K562 (cell line): ENCODE measurements around the gene KDM2A. TPM values are rescaled to one million over a fixed set of nuclear protein-coding genes. Genes with fewer than 3 reads are reported as not detected.
A peak's percentile ranks its signal among the peaks of the same experiment; 100 is the strongest.

Experiments used
- CBX3 ChIP-seq, 2 experiments: IDR thresholded peaks; 1 replicate in 1 of 2; 2 replicates in 1 of 2; pipeline ENCODE4 v1.6.1; 2012; ENCODE audit warnings: inconsistent platforms in 2 of 2, low read length in 2 of 2, borderline replicate concordance in 1 of 2, control low read depth in 1 of 2
- ELF2 ChIP-seq: fragments of 250-450 bp; sonication (Bioruptor Pico); IDR thresholded peaks from 2 replicates; pipeline ENCODE4 v1.5.0; 2021; ENCODE audit warnings: mild to moderate bottlenecking
- EP400 ChIP-seq: fragments of 450-650 bp; IDR thresholded peaks from 2 replicates; pipeline ENCODE4 v1.6.1; 2017; ENCODE audit warnings: antibody characterized with exemption, mild to moderate bottlenecking, moderate library complexity
- GATAD2A ChIP-seq: fragments of 450-650 bp; IDR thresholded peaks from 2 replicates; pipeline ENCODE4 v1.6.1; 2017
- HDAC1 ChIP-seq, 2 experiments: fragments of 450-650 bp; IDR thresholded peaks; 2 replicates each; pipeline ENCODE4 v1.6.1; 2016 to 2017; ENCODE audit warnings: inconsistent platforms in 1 of 2, mild to moderate bottlenecking in 1 of 2, moderate library complexity in 1 of 2
- JUN ChIP-seq, 2 experiments: sonication (generic) in 1 of 2; formaldehyde crosslinking in 1 of 2; IDR thresholded peaks; 2 replicates each; pipeline versions ENCODE4 v1.6.1 to v1.8.0; 2012 to 2022; ENCODE audit warnings: borderline replicate concordance in 2 of 2, mild to moderate bottlenecking in 2 of 2, improper control_type of control experiment in 1 of 2, low read depth in 1 of 2, low read length in 1 of 2, missing genetic modification reagents in 1 of 2
- KLF1 ChIP-seq: fragments of 450-650 bp; IDR thresholded peaks from 2 replicates; pipeline ENCODE4 v1.6.1; 2016; ENCODE audit warnings: missing genetic modification characterization, missing compliant biosample characterization
- MAFK ChIP-seq: IDR thresholded peaks from 2 replicates; pipeline ENCODE4 v1.6.1; 2011; ENCODE audit warnings: low read length, improper control_type of control experiment
- PHF20 ChIP-seq: fragments of 450-650 bp; IDR thresholded peaks from 2 replicates; pipeline ENCODE4 v1.6.1; 2018; ENCODE audit not compliant: partially characterized antibody
- RCOR1 ChIP-seq, 2 experiments: IDR thresholded peaks; 2 replicates each; pipeline ENCODE4 v1.6.1; 2012; ENCODE audit warnings: low read depth in 2 of 2, low read length in 2 of 2, borderline replicate concordance in 1 of 2, improper control_type of control experiment in 1 of 2
- SMAD1 ChIP-seq: fragments of 150-350 bp; IDR thresholded peaks from 2 replicates; pipeline ENCODE4 v1.6.1; 2014; ENCODE audit warnings: low read length, low read depth; ENCODE audit not compliant: partially characterized antibody
- SOX6 ChIP-seq: fragments of 450-650 bp; IDR thresholded peaks from 2 replicates; pipeline ENCODE4 v1.6.1; 2014; ENCODE audit warnings: mild to moderate bottlenecking
- TBP ChIP-seq: optimal IDR thresholded peaks from 2 replicates; pipeline ENCODE3; 2011; ENCODE audit warnings: low read depth, low read length, improper control_type of control experiment
- ZFX ChIP-seq: sonication (generic); formaldehyde crosslinking; IDR thresholded peaks from 2 replicates; pipeline ENCODE4 v1.8.0; 2022; ENCODE audit warnings: mild to moderate bottlenecking, missing genetic modification reagents, moderate library complexity
- polyA plus RNA-seq, 8 experiments: library from polyadenylated mRNA; depleted of rRNA in 4 of 8; stranded (reverse) in 5 of 8; unstranded in 3 of 8; fragments of >200 nt; fragmentation: Nextera tagmentation in 2 of 8; fragmentation: Illumina TruSeq in 1 of 8; extraction: Ambion mirVana in 2 of 8; extraction: Trizol in 1 of 8; gene quantifications; 2 replicates each; pipeline versions ENCODE4 v1.2.1 to v1.2.3, GENCODE V29; 2011 to 2014; ENCODE audit warnings: inconsistent platforms in 1 of 8, missing spikeins in 1 of 8
- total RNA-seq, 7 experiments: library from RNA; depleted of rRNA in 6 of 7; stranded (reverse); fragments of >200 nt in 6 of 7; fragmentation: Illumina TruSeq in 2 of 7; extraction: Trizol in 2 of 7; gene quantifications; 2 replicates each; pipeline versions ENCODE4 v1.2.1 to v1.2.3, GENCODE V29; 2011 to 2021; ENCODE audit warnings: low replicate concordance in 1 of 7
- TF ChIP-seq, protein P1 (sequence below): sonication (generic); IDR thresholded peaks from 2 replicates; pipeline ENCODE4 v1.6.1; 2016
- TF ChIP-seq, protein P2 (sequence below), 3 experiments: fragments of 200-800 bp in 1 of 3; fragments of 250-450 bp in 1 of 3; fragments of 450-650 bp in 1 of 3; sonication (Bioruptor Pico) in 1 of 3; sonication (Bioruptor generic) in 1 of 3; formaldehyde crosslinking in 1 of 3; IDR thresholded peaks; 2 replicates each; pipeline versions ENCODE4 v1.6.1 to v1.8.0; 2016 to 2022; ENCODE audit warnings: mild to moderate bottlenecking in 2 of 3, missing genetic modification characterization in 2 of 3, missing compliant biosample characterization in 1 of 3, moderate library complexity in 1 of 3
- TF ChIP-seq, protein P3 (sequence below), 2 experiments: fragments of 450-650 bp; IDR thresholded peaks; 2 replicates each; pipeline ENCODE4 v1.6.1; 2018; ENCODE audit warnings: mild to moderate bottlenecking in 2 of 2, low read depth in 1 of 2; ENCODE audit not compliant: partially characterized antibody in 2 of 2

Gene KDM2A
- total and polyA plus RNA-seq, 9 of the 15 experiments (the other 6 are each of a cell fraction or from before 2014, with no cell fraction given) = 5.0 to 39.3 (median 21.3) TPM

DNA sequence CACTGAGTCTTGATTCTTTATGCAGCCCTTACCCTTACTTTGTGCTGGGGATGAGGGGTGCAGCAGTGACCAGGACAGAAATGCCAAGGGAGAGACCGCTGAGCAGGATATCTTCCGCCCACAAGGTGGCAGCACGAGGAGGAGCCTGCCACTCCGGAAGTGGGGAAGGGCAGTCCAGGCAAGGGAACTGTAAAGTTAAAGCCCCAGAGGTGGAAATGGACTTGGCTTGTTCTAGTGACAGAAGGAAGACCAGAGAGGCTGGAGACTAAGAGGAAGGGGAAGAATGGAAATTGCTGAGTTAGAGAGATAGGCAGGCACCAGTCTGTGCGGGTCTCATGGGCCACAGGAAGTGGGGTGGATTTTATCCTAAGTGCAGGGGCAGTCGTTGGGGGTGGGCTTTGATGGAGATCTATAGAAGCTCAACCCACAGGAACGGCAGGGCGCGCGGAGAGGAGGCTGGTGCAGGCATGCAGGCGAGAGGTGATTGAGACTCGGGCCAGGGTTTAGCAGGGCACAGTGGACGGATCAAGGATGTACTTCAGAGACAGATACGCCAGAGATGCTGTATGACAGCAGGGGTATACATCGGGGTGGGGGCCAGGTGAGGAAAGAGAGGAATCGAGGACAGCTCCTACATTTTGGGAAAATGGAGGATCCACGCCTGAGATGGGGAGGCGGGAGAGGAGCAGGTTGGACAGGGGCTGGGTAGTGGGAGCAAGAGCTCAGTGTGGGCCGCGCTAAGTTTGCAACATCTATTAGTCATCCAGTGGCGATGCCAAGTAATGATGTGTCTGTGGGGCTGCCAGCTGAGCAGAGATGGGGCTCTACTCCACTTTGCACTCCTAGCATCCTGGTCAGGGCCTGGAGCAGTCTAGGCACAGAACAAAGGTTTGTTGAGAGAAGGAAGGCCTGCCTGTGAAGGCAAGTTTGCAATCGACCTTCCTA lies 143.9 kb downstream of the KDM2A start (continued):
- TF ChIP-seq HDAC1 (IDR thresholded peaks at IDR 0.05) (peak in 1 of 2 experiments; percentile 63; a peak in 2 of 4 replicates), RCOR1 (IDR thresholded peaks at IDR 0.05; ENCODE audit: borderline replicate concordance in 1 of 2, low read depth in 2 of 2, low read length in 2 of 2) (peak in 1 of 2 experiments; percentile 57; a peak in 2 of 4 replicates), ZFX (0 out of 2 replicates have a peak, but pooled peaks have one; percentile 9), ELF2 (peak; percentile 91), JUN (IDR thresholded peaks at IDR 0.05; ENCODE audit: borderline replicate concordance, low read depth, low read length) (peak; percentile 3; the same call in 1 of the 2 replicates), JUN (CRISPR knock-in tag; IDR thresholded peaks at IDR 0.05; ENCODE audit: borderline replicate concordance) (no peak), GATAD2A (0 out of 2 replicates have a peak, but pooled peaks have one; percentile 12), PHF20 (peak; percentile 93), SOX6 (peak; percentile 31; the same call in 1 of the 2 replicates), KLF1 (tag) (peak; percentile 68; the same call in 1 of the 2 replicates), CBX3 (IDR thresholded peaks at IDR 0.05; ENCODE audit: borderline replicate concordance in 1 of 2, low read length in 2 of 2) (peak in 1 of 2 experiments; percentile 57; a peak in 1 of 3 replicates), EP400 (peak; percentile 59; the same call in 1 of the 2 replicates), SMAD1 (peak; percentile 8), MAFK (peak; percentile 8; the same call in 1 of the 2 replicates), TBP (peak; percentile 34)
- TF ChIP-seq, protein P1, sequence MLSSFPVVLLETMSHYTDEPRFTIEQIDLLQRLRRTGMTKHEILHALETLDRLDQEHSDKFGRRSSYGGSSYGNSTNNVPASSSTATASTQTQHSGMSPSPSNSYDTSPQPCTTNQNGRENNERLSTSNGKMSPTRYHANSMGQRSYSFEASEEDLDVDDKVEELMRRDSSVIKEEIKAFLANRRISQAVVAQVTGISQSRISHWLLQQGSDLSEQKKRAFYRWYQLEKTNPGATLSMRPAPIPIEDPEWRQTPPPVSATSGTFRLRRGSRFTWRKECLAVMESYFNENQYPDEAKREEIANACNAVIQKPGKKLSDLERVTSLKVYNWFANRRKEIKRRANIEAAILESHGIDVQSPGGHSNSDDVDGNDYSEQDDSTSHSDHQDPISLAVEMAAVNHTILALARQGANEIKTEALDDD = no peak
- TF ChIP-seq, protein P2, sequence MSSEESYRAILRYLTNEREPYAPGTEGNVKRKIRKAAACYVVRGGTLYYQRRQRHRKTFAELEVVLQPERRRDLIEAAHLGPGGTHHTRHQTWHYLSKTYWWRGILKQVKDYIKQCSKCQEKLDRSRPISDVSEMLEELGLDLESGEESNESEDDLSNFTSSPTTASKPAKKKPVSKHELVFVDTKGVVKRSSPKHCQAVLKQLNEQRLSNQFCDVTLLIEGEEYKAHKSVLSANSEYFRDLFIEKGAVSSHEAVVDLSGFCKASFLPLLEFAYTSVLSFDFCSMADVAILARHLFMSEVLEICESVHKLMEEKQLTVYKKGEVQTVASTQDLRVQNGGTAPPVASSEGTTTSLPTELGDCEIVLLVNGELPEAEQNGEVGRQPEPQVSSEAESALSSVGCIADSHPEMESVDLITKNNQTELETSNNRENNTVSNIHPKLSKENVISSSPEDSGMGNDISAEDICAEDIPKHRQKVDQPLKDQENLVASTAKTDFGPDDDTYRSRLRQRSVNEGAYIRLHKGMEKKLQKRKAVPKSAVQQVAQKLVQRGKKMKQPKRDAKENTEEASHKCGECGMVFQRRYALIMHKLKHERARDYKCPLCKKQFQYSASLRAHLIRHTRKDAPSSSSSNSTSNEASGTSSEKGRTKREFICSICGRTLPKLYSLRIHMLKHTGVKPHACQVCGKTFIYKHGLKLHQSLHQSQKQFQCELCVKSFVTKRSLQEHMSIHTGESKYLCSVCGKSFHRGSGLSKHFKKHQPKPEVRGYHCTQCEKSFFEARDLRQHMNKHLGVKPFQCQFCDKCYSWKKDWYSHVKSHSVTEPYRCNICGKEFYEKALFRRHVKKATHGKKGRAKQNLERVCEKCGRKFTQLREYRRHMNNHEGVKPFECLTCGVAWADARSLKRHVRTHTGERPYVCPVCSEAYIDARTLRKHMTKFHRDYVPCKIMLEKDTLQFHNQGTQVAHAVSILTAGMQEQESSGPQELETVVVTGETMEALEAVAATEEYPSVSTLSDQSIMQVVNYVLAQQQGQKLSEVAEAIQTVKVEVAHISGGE (CRISPR knock-in tag; IDR thresholded peaks at IDR 0.05) = peak in 1 of 3 experiments; percentile 68; a peak in 2 of 6 replicates
- TF ChIP-seq, protein P3, sequence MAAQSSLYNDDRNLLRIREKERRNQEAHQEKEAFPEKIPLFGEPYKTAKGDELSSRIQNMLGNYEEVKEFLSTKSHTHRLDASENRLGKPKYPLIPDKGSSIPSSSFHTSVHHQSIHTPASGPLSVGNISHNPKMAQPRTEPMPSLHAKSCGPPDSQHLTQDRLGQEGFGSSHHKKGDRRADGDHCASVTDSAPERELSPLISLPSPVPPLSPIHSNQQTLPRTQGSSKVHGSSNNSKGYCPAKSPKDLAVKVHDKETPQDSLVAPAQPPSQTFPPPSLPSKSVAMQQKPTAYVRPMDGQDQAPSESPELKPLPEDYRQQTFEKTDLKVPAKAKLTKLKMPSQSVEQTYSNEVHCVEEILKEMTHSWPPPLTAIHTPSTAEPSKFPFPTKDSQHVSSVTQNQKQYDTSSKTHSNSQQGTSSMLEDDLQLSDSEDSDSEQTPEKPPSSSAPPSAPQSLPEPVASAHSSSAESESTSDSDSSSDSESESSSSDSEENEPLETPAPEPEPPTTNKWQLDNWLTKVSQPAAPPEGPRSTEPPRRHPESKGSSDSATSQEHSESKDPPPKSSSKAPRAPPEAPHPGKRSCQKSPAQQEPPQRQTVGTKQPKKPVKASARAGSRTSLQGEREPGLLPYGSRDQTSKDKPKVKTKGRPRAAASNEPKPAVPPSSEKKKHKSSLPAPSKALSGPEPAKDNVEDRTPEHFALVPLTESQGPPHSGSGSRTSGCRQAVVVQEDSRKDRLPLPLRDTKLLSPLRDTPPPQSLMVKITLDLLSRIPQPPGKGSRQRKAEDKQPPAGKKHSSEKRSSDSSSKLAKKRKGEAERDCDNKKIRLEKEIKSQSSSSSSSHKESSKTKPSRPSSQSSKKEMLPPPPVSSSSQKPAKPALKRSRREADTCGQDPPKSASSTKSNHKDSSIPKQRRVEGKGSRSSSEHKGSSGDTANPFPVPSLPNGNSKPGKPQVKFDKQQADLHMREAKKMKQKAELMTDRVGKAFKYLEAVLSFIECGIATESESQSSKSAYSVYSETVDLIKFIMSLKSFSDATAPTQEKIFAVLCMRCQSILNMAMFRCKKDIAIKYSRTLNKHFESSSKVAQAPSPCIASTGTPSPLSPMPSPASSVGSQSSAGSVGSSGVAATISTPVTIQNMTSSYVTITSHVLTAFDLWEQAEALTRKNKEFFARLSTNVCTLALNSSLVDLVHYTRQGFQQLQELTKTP (IDR thresholded peaks at IDR 0.05; ENCODE audit: low read depth in 1 of 2, partially characterized antibody in 2 of 2) = peak in 1 of 2 experiments; percentile 67
